KOPT-K1 (cell line): Measurements from ENCODE around the gene OR6S1.

Source experiments
- H3K27ac ChIP-seq: fragments of 200-600 bp; sonication (generic); 2 replicates; pipeline ENCODE4 v1.5.1; 2016; ENCODE audit warnings: antibody characterized with exemption, mild to moderate bottlenecking, low read depth, low read length; ENCODE audit not compliant: poor library complexity, severe bottlenecking
- H3K36me3 ChIP-seq: fragments of 200-600 bp; sonication (generic); 2 replicates; pipeline ENCODE4 v1.5.1; 2017; ENCODE audit warnings: antibody characterized with exemption, mild to moderate bottlenecking, low read length, moderate library complexity; ENCODE audit not compliant: insufficient read depth
- H3K9me3 ChIP-seq: fragments of 200-600 bp; sonication (generic); 2 replicates; pipeline ENCODE4 v1.5.1; 2017; ENCODE audit warnings: antibody characterized with exemption, low read length, mild to moderate bottlenecking; ENCODE audit not compliant: insufficient read depth, poor library complexity, severe bottlenecking

Gene OR6S1

DNA sequence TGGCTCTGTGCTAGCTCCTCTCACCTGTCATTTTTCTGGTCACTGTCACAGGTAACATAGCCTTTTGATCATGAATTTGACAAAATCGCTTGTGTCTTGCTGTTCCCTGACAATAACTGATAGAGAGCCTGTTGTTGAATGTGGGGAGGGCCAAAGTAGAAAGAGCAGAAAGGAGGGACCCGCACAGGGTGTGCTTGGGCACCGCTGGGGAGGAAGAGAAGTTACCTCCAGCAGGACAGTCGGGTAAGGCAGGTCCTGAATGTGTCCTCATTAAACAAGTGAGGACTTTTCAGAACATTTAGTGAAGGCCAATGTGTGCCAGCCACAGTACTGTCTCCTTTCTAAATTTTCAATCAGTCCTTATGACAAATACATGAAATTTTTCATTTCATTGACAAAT lies 50.3 kb downstream of the OR6S1 start, which contains the start of gene RNASE12:
Gene RNASE12, minus strand, starts transcription at position 142 of the 400 bp plus-strand sequence. CDS start 653 bp downstream, outside the sequence.
- no peaks in the 10 kb centered on the region for H3K9me3 ChIP-seq

More for the DNA sequence above, 50.3 kb downstream of the OR6S1 start, which contains the start of gene RNASE12:
- no peaks in the 10 kb centered on the region for H3K36me3 ChIP-seq
- no peak within 1 kb of the TSS for H3K27ac ChIP-seq
